Right lobe of liver (tissue), 4 donors: ENCODE measurements around the gene CAGE1.

Experiments
- CTCF ChIP-seq, 4 donors: fragments of 200-600 bp in 3 of 4; fragments of 450-650 bp in 1 of 4; IDR thresholded peaks; one replicate each; pipeline versions ENCODE4 v1.5.1 to v1.8.0; 2016 to 2022; ENCODE audit warnings: antibody characterized with exemption in 4 of 4, mild to moderate bottlenecking in 2 of 4
- POLR2A ChIP-seq: fragments of 450-650 bp; IDR thresholded peaks from one replicate; pipeline ENCODE4 v1.6.1; 2017; ENCODE audit warnings: antibody characterized with exemption, mild to moderate bottlenecking
- donor health status: DM: no; HTN: no; CAD: no.
- donor health status: DM: no; HTN: no; CAD: no.
- donor health status: DM: no; HTN: yes; CAD: no.

DNA sequence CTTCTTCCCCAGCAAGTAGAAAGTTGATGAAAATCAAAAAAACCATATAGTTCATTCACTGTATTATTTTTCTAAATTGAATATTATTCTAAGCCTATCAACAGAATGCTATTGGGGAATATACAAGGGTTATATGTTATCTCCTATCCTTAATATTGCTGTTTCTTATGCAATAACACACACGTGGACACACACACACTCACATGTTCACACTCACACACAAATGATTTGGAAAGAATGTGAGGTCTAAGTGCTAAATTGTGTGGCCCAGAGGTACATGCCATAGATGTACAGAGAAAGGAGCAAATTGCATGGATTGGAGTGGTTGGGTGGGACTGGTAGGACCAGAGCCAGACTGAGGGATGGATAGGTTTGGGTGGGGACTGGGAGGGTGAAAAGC is 45.1 kb upstream of the CAGE1 start:
- TF ChIP-seq CTCF (IDR thresholded peaks at IDR 0.05) (no peak), POLR2A (no peak)
